C4-2B (cell line): ENCODE results near the gene KCNQ1.

ENCODE experiments used
- CTCF ChIP-seq: fragments of 450-650 bp; conservative IDR thresholded peaks from 2 replicates; pipeline ENCODE4 v1.5.1; 2017; ENCODE audit warnings: mild to moderate bottlenecking
- ZFX ChIP-seq: fragments of 450-650 bp; IDR thresholded peaks from 2 replicates; pipeline ENCODE4 v1.6.1; 2017

- TF ChIP-seq CTCF, result no peak
- no peak for TF ChIP-seq ZFX
Measured at GRCh38 chr11:2892967-2893528, 448.2 kb downstream of the KCNQ1 start.
